OCI-LY1 (cell line): Measurements from ENCODE around the gene RBM26.

Experiments
- H2AFZ ChIP-seq: fragments of 200-600 bp; sonication (generic), shearing (Covaris generic); 2 replicates; pipeline ENCODE4 v1.6.0; 2014; ENCODE audit warnings: antibody characterized with exemption, mild to moderate bottlenecking, low read length
- H3F3A ChIP-seq: fragments of 200-600 bp; sonication (generic), shearing (Covaris generic); 2 replicates; pipeline ENCODE4 v1.6.0; 2014; ENCODE audit warnings: mild to moderate bottlenecking, antibody characterized with exemption, low read length, moderate library complexity; ENCODE audit not compliant: insufficient read depth
- H3K27ac ChIP-seq: fragments of 200-600 bp; sonication (generic); 2 replicates; pipeline ENCODE4 v1.5.1; 2014; ENCODE audit warnings: low read length, mixed run types, mild to moderate bottlenecking, low read depth; ENCODE audit not compliant: poor library complexity, severe bottlenecking
- H3K27me3 ChIP-seq: fragments of 200-600 bp; sonication (generic); 2 replicates; pipeline ENCODE4 v1.6.0; 2014; ENCODE audit warnings: antibody characterized with exemption, mild to moderate bottlenecking, low read length, moderate library complexity; ENCODE audit not compliant: insufficient read depth
- H3K36me3 ChIP-seq: fragments of 200-600 bp; sonication (generic); 2 replicates; pipeline ENCODE4 v1.6.1; 2014; ENCODE audit warnings: mild to moderate bottlenecking, antibody characterized with exemption, low read length, moderate library complexity, mixed read lengths; ENCODE audit not compliant: insufficient read depth
- H3K4me1 ChIP-seq: fragments of 200-600 bp; sonication (generic); 2 replicates; pipeline ENCODE4 v1.5.1; 2014; ENCODE audit warnings: mild to moderate bottlenecking, low read length, moderate library complexity; ENCODE audit not compliant: insufficient read depth, severe bottlenecking
- H3K4me2 ChIP-seq: fragments of 200-600 bp; sonication (generic), shearing (Covaris generic); 2 replicates; pipeline ENCODE4 v1.6.1; 2014; ENCODE audit warnings: low read length
- H3K4me3 ChIP-seq: fragments of 200-600 bp; sonication (generic); 2 replicates; pipeline ENCODE4 v1.5.1; 2014; ENCODE audit warnings: low read length, low read depth, mild to moderate bottlenecking, mixed read lengths; ENCODE audit not compliant: poor library complexity, severe bottlenecking
- H3K79me2 ChIP-seq: fragments of 200-600 bp; shearing (Covaris generic); 2 replicates; pipeline ENCODE4 v1.6.1; 2016; ENCODE audit warnings: mixed run types, low read length, mixed read lengths; ENCODE audit not compliant: insufficient read depth
- H3K9ac ChIP-seq: fragments of 200-600 bp; sonication (generic), shearing (Covaris generic); 2 replicates; pipeline ENCODE4 v1.6.1; 2014; ENCODE audit warnings: mild to moderate bottlenecking, low read length, mixed read lengths
- H3K9me2 ChIP-seq: fragments of 200-600 bp; sonication (generic), shearing (Covaris generic); 2 replicates; pipeline ENCODE4 v1.6.1; 2014; ENCODE audit warnings: low read depth, mild to moderate bottlenecking, low read length, mixed read lengths
- H3K9me3 ChIP-seq: fragments of 200-600 bp; shearing (Covaris generic); 2 replicates; pipeline ENCODE4 v1.6.1; 2014; ENCODE audit warnings: low read length, mixed read lengths
- H4K20me1 ChIP-seq: fragments of 200-600 bp; sonication (generic), shearing (Covaris generic); 2 replicates; pipeline ENCODE4 v1.6.0; 2016; ENCODE audit warnings: mild to moderate bottlenecking, low read length; ENCODE audit not compliant: insufficient read depth
- CTCF ChIP-seq: fragments of 200-600 bp; sonication (generic), shearing (Covaris generic); IDR thresholded peaks from 2 replicates; pipeline ENCODE4 v1.5.1; 2017; ENCODE audit warnings: mild to moderate bottlenecking, antibody characterized with exemption, low read length, moderate library complexity, mixed read lengths
- EZH2 ChIP-seq: fragments of 200-600 bp; sonication (generic), shearing (Covaris generic); IDR thresholded peaks from 2 replicates; pipeline ENCODE4 v1.8.0; 2017; ENCODE audit warnings: borderline replicate concordance, mixed run types, mild to moderate bottlenecking, antibody characterized with exemption, low read length, moderate library complexity, mixed read lengths

RBM26 gene

GRCh38 chr13:79413521-79413920 lies 7.5 kb upstream of the RBM26 start:
- Histone ChIP-seq H3K4me2 (no peak overlapping the region), H3K36me3 (peaks cover 4% of the 10 kb centered on the region; the same call in 1 of the 2 replicates), H3K9ac (no peak overlapping the region), H3K27me3 (no peaks in the 10 kb centered on the region), H3K27ac (no peak overlapping the region), H2AFZ (no peak overlapping the region), H3K79me2 (no peaks in the 10 kb centered on the region), H3K9me3 (no peaks in the 10 kb centered on the region), H4K20me1 (no peaks in the 10 kb centered on the region), H3F3A (no peaks in the 10 kb centered on the region), H3K9me2 (no peaks in the 10 kb centered on the region), H3K4me1 (no peaks in the 10 kb centered on the region), H3K4me3 (no peak overlapping the region)
- TF ChIP-seq EZH2: no peak
- TF ChIP-seq CTCF: no peak

- no peak overlapping the region for H3K4me2 ChIP-seq
- H3K27ac ChIP-seq: no peak overlapping the region
- peaks cover 19% of the 10 kb centered on the region for H3K79me2 ChIP-seq
- H3F3A ChIP-seq: no peaks in the 10 kb centered on the region
- H3K4me3 ChIP-seq: no peak overlapping the region
- H4K20me1 ChIP-seq: no peaks in the 10 kb centered on the region
- no peak overlapping the region for H3K9ac ChIP-seq
- no peaks in the 10 kb centered on the region for H3K9me2 ChIP-seq
- H3K4me1 ChIP-seq: peaks cover 16% of the 10 kb centered on the region
- no peaks in the 10 kb centered on the region for H3K27me3 ChIP-seq
- peaks cover 2% of the 10 kb centered on the region; the same call in 1 of the 2 replicates for H3K36me3 ChIP-seq
- TF ChIP-seq CTCF: no peak
- TF ChIP-seq EZH2: no peak
- H3K9me3 ChIP-seq: no peaks in the 10 kb centered on the region
- H2AFZ ChIP-seq: no peak overlapping the region
Observed at GRCh38 chr13:79409828-79410227, 3.8 kb upstream of the RBM26 start.

GRCh38 chr13:79407349-79407979 lies 1.4 kb upstream of the RBM26 start:
- H3K27ac ChIP-seq: peak overlapping the region; percentile 90
- TF ChIP-seq CTCF (no peak), EZH2 (no peak)

More at GRCh38 chr13:79407349-79407979, 1.4 kb upstream of the RBM26 start:
- Histone ChIP-seq H3K4me3 (peak overlapping the region; percentile 84), H3K36me3 (peaks cover 7% of the 10 kb centered on the region; the same call in 1 of the 2 replicates), H4K20me1 (no peaks in the 10 kb centered on the region), H3K9me3 (no peaks in the 10 kb centered on the region), H3K4me1 (peaks cover 33% of the 10 kb centered on the region), H3K9me2 (no peaks in the 10 kb centered on the region), H3K79me2 (peaks cover 43% of the 10 kb centered on the region), H3K9ac (peak overlapping the region; percentile 74), H3K27me3 (no peaks in the 10 kb centered on the region), H3K4me2 (peak overlapping the region; percentile 79), H3F3A (no peaks in the 10 kb centered on the region), H2AFZ (no peak overlapping the region)
